GM18951 (cell line): ENCODE data around the gene NALCN.

Source experiments
- POLR2A ChIP-seq: IDR thresholded peaks from 4 replicates; pipeline ENCODE4 v1.6.1; 2011; ENCODE audit warnings: mild to moderate bottlenecking; ENCODE audit not compliant: insufficient read length, insufficient read depth; ENCODE audit errors: extremely low read depth
- in situ Hi-C: fragments of 300-500 bp; cut with MboI; formaldehyde crosslinking; loops from one replicate; pipeline ENCODE4 v1.12.0; 2022; ENCODE audit warnings: low sequenced_read_pairs, mixed read lengths, inconsistent platforms; ENCODE audit not compliant: unreplicated experiment

NALCN gene

GRCh38 chr13:101116826-101117225, 299.5 kb downstream of the NALCN start:
- no peak for TF ChIP-seq POLR2A
- in situ Hi-C loops, result no loop called here

- in situ Hi-C loops, result no loop called here
These were observed 300.0 kb downstream of the NALCN start for GRCh38 chr13:101116341-101116740.

GRCh38 chr13:101115762-101116171, 300.5 kb downstream of the NALCN start:
- in situ Hi-C loops, result no loop called here
- no peak for TF ChIP-seq POLR2A

More at GRCh38 chr13:101116341-101116740, 300.0 kb downstream of the NALCN start:
- no peak for TF ChIP-seq POLR2A

- in situ Hi-C loops, result no loop called here
- TF ChIP-seq POLR2A, result no peak
These were observed 304.4 kb downstream of the NALCN start for GRCh38 chr13:101111894-101112293.

- no peak for TF ChIP-seq POLR2A
- in situ Hi-C loops, result no loop called here
These were observed 307.3 kb downstream of the NALCN start for GRCh38 chr13:101109005-101109404.

GRCh38 chr13:101098873-101099272, 317.4 kb downstream of the NALCN start:
- in situ Hi-C loops, result no loop called here
- no peak for TF ChIP-seq POLR2A

GRCh38 chr13:101092985-101093384, 323.3 kb downstream of the NALCN start:
- no peak for TF ChIP-seq POLR2A
- in situ Hi-C loops, result no loop called here

GRCh38 chr13:101090287-101090686, 326.0 kb downstream of the NALCN start:
- no peak for TF ChIP-seq POLR2A
- in situ Hi-C loops, result no loop called here

- TF ChIP-seq POLR2A, result no peak
- in situ Hi-C loops, result no loop called here
These were observed 330.8 kb downstream of the NALCN start for GRCh38 chr13:101085551-101085950.

- in situ Hi-C loops, result no loop called here
These were observed 333.9 kb downstream of the NALCN start for GRCh38 chr13:101082441-101082840.

GRCh38 chr13:101080616-101081015, 335.7 kb downstream of the NALCN start:
- in situ Hi-C loops, result no loop called here
- no peak for TF ChIP-seq POLR2A

More at GRCh38 chr13:101082441-101082840, 333.9 kb downstream of the NALCN start:
- no peak for TF ChIP-seq POLR2A

- in situ Hi-C loops, result no loop called here
- TF ChIP-seq POLR2A, result no peak
These were observed 351.0 kb downstream of the NALCN start for GRCh38 chr13:101065329-101065728.

GRCh38 chr13:101059793-101060192, 356.5 kb downstream of the NALCN start:
- no peak for TF ChIP-seq POLR2A
- in situ Hi-C loops, result no loop called here

- in situ Hi-C loops, result no loop called here
- TF ChIP-seq POLR2A, result no peak
These were observed 357.5 kb downstream of the NALCN start for GRCh38 chr13:101058841-101059240.
